GM12878 (cell line): ENCODE measurements around the gene RAD51B. TPM values are rescaled to one million over a fixed set of nuclear protein-coding genes. Genes with fewer than 3 reads are reported as not detected.

Experiments
- ATAC-seq: fragments of 200-7000 bp; cut with Tn5 transposase; 3 replicates; pipeline ENCODE4 v1.9.1; 2020; ENCODE audit warnings: mild to moderate bottlenecking, moderate library complexity
- BruUV-seq: library from RNA; stranded (reverse); fragments of 400-500 nt; replicated peaks from 2 replicates; lab custom pipeline; 2021; lab: Mats Ljungman, UMichigan
- CTCF ChIA-PET: fragments of 300-600 bp; sonication (Branson Sonifier 250); formaldehyde crosslinking; extraction: SDS; loops from one replicate; lab custom pipeline; 2021; ENCODE audit warnings: inconsistent platforms; lab: Yijun Ruan, JAX
- POLR2A ChIA-PET: fragments of 350-600 bp; formaldehyde crosslinking; extraction: SDS; loops from one replicate; lab custom pipeline; 2021; ENCODE audit warnings: inconsistent platforms; lab: Charles Lee
- RAD21 ChIA-PET: fragments of 300-600 bp; sonication (Branson Sonifier 250); formaldehyde crosslinking; loops from one replicate; lab custom pipeline; 2023; ENCODE audit warnings: antibody characterized with exemption; ENCODE audit not compliant: unreplicated experiment; lab: Charles Lee
- SMC1A ChIA-PET: fragments of 300-600 bp; sonication (Branson Sonifier 250); formaldehyde crosslinking; loops from one replicate; lab custom pipeline; 2023; ENCODE audit not compliant: unreplicated experiment, uncharacterized antibody; lab: Charles Lee
- DNase-seq: peaks from one replicate; pipeline ENCODE4 v3.0.0-alpha.2; 2011; ENCODE audit warnings: low read depth, low spot score
- FAIRE-seq: peaks from 3 replicates; lab custom pipeline; 2011; peaks lifted over from hg19 to GRCh38; lab: Jason Lieb, UNC
- H2AFZ ChIP-seq: 2 replicates; pipeline ENCODE4 v1.6.0; 2011; ENCODE audit warnings: low read depth, low read length, control low read depth; ENCODE audit not compliant: control insufficient read depth
- H3K27ac ChIP-seq: 2 replicates; pipeline ENCODE4 v1.5.1; 2011; ENCODE audit warnings: control low read depth; ENCODE audit not compliant: control insufficient read depth, insufficient read depth
- H3K27me3 ChIP-seq, 2 experiments: replicated peaks in 1 of 2; 2 replicates each; pipeline versions ENCODE4 v1.6.0 to v1.6.1; 2011; ENCODE audit warnings: low read length in 1 of 2; ENCODE audit not compliant: control insufficient read depth in 2 of 2, insufficient read depth in 2 of 2
- H3K36me3 ChIP-seq, 2 experiments: 2 replicates each; pipeline ENCODE4 v1.5.1; 2011; ENCODE audit warnings: low read length in 1 of 2; ENCODE audit not compliant: control insufficient read depth in 2 of 2, insufficient read depth in 2 of 2
- H3K4me1 ChIP-seq: 2 replicates; pipeline ENCODE4 v1.6.1; 2011; ENCODE audit warnings: mild to moderate bottlenecking, low read length, moderate library complexity, mixed read lengths; ENCODE audit not compliant: control insufficient read depth, insufficient read depth
- H3K4me2 ChIP-seq: 2 replicates; pipeline ENCODE4 v1.6.0; 2011; ENCODE audit warnings: control low read depth; ENCODE audit not compliant: control insufficient read depth, insufficient read depth
- H3K4me3 ChIP-seq: fragments of 200-600 bp; sonication (generic); 2 replicates; pipeline ENCODE4 v1.5.1; 2016
- H3K79me2 ChIP-seq: 2 replicates; pipeline ENCODE4 v1.6.0; 2011; ENCODE audit warnings: low read length; ENCODE audit not compliant: control insufficient read depth, insufficient read depth
- H3K9ac ChIP-seq: 2 replicates; pipeline ENCODE4 v1.8.0; 2011; ENCODE audit warnings: low read length, control low read depth, mixed read lengths; ENCODE audit not compliant: control insufficient read depth, insufficient read depth
- H3K9me3 ChIP-seq: replicated peaks from 3 replicates; pipeline ENCODE4 v1.5.1; 2011; ENCODE audit warnings: mild to moderate bottlenecking, low read length; ENCODE audit not compliant: control insufficient read depth, insufficient read depth
- H4K20me1 ChIP-seq: 2 replicates; pipeline ENCODE4 v1.6.0; 2011; ENCODE audit not compliant: control insufficient read depth, insufficient read depth
- CHD4 ChIP-seq: fragments of 200-600 bp; sonication (generic); IDR thresholded peaks from 2 replicates; pipeline ENCODE4 v1.6.1; 2016; ENCODE audit warnings: mild to moderate bottlenecking
- HDAC2 ChIP-seq: fragments of 200-600 bp; sonication (generic); IDR thresholded peaks from 2 replicates; pipeline ENCODE4 v1.6.1; 2017
- JUND ChIP-seq: IDR thresholded peaks from 2 replicates; pipeline ENCODE4 v1.6.1; 2012; ENCODE audit warnings: low read depth, mild to moderate bottlenecking, low read length, improper control_type of control experiment, moderate library complexity
- NBN ChIP-seq: fragments of 450-650 bp; IDR thresholded peaks from 2 replicates; pipeline ENCODE4 v1.6.1; 2016
- RFX5 ChIP-seq: IDR thresholded peaks from 2 replicates; pipeline ENCODE4 v1.6.1; 2011; ENCODE audit warnings: low read depth, low read length, improper control_type of control experiment
- SIX5 ChIP-seq: IDR thresholded peaks from 2 replicates; pipeline ENCODE4 v1.6.1; 2011; ENCODE audit warnings: mild to moderate bottlenecking, low read depth, low read length, moderate library complexity; ENCODE audit not compliant: severe bottlenecking
- SREBF1 ChIP-seq: IDR thresholded peaks from 2 replicates; pipeline ENCODE4 v1.6.1; 2012; ENCODE audit warnings: mild to moderate bottlenecking, low read length
- SUZ12 ChIP-seq: fragments of 200-600 bp; sonication (generic); IDR thresholded peaks from one replicate; pipeline ENCODE4 v1.6.1; 2018; ENCODE audit warnings: antibody characterized with exemption, mild to moderate bottlenecking; ENCODE audit not compliant: unreplicated experiment
- TCF12 ChIP-seq: IDR thresholded peaks from 2 replicates; pipeline ENCODE4 v1.6.1; 2011; ENCODE audit warnings: low read depth, mild to moderate bottlenecking, low read length
- ZZZ3 ChIP-seq: IDR thresholded peaks from 2 replicates; pipeline ENCODE4 v1.6.1; 2011; ENCODE audit warnings: low read depth; ENCODE audit not compliant: control insufficient read depth, insufficient read length
- WGBS: methylation state at CpG from one replicate; pipeline ENCODE4 v1.1.6; 2016; ENCODE audit warnings: low lambda C conversion rate; ENCODE audit not compliant: insufficient replicate concordance, insufficient coverage; ENCODE audit errors: missing lambda C conversion rate; 5-methylcytosine and 5-hydroxymethylcytosine counted together
- in situ Hi-C: fragments of 300-500 bp; cut with MboI; formaldehyde crosslinking; loops from 9 replicates; pipeline ENCODE4 v1.14.3; 2018; ENCODE audit warnings: mixed read lengths
- intact Hi-C: fragments of 100-400 bp; cut with micrococcal nuclease; formaldehyde crosslinking; loops from one replicate; pipeline ENCODE4 v1.14.2; 2022; ENCODE audit not compliant: unreplicated experiment
- polyA plus RNA-seq, 11 experiments: library from polyadenylated mRNA; depleted of rRNA in 4 of 11; unstranded in 6 of 11; stranded (reverse) in 5 of 11; fragments of >200 nt; fragmentation: Nextera tagmentation in 4 of 11; fragmentation: Illumina TruSeq in 1 of 11; extraction: Ambion mirVana in 4 of 11; extraction: Trizol in 1 of 11; gene quantifications; 1 replicate in 1 of 11; 2 replicates in 10 of 11; pipeline versions ENCODE4 v1.2.1 to v1.2.3, GENCODE V29; 2011 to 2016; ENCODE audit warnings: inconsistent platforms in 2 of 11, missing spikeins in 2 of 11, low read depth in 1 of 11
- total RNA-seq, 4 experiments: library from RNA; depleted of rRNA in 3 of 4; stranded (reverse); fragments of >200 nt in 3 of 4; fragmentation: Illumina TruSeq in 1 of 4; extraction: Trizol in 1 of 4; gene quantifications; 2 replicates each; pipeline versions ENCODE4 v1.2.1 to v1.2.3, GENCODE V29; 2013 to 2021
- TF ChIP-seq, protein P1 (sequence below): IDR thresholded peaks from 2 replicates; pipeline ENCODE4 v1.6.1; 2012; ENCODE audit warnings: low read depth, low read length, improper control_type of control experiment
- TF ChIP-seq, protein P2 (sequence below): fragments of 450-650 bp; IDR thresholded peaks from 2 replicates; pipeline ENCODE4 v1.6.1; 2016; ENCODE audit warnings: mild to moderate bottlenecking, moderate library complexity, borderline replicate concordance
- TF ChIP-seq, protein P3 (sequence below): fragments of 450-650 bp; IDR thresholded peaks from 2 replicates; pipeline ENCODE4 v1.6.1; 2017; ENCODE audit warnings: low read depth, mild to moderate bottlenecking, moderate library complexity

The RAD51B gene
- total and polyA plus RNA-seq, 10 of the 15 experiments (the other 5 are each of a cell fraction or from before 2014, with no cell fraction given) = 9.8 to 26.8 (median 21.3) TPM

DNA sequence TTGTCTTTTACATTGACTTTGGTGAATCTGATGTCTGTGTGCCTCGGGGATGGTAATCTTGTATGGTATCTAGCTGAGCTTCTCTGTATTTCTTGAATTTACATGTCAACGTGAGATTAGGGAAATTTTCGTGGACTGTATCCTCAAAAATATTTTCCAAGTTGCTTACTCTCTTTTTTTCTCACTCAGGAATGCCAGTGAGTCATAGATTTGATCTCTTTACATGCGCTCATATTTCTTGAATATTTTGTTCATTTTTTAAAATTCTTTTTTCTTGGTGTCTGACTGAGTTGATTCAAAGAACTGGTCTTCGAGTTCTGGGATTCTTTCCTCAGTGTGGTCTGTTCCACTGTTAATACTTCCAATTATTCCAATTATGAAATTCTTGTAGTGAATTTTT lies 207.7 kb downstream of the RAD51B start:
- BruUV-seq = no TSS peak

DNA sequence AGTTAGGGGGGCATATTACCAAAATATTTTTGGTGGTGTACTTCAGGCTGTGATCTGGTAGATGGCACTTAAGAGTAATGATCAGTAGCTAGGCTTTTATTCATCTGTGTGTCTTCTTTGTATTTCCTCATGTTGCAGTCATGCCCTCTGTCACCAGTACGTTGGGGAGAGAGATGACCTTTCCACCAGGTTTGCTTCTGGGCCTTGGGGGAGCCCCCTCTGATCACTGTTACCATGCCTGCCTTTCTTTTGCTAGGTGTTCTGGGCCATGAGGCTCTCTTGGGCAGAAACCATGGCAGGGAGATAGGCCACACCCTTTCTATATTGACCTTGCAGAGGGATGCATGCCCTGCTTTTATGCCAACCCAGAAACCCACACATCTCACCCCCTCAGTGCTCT lies 208.5 kb downstream of the RAD51B start:
- 28% methylated on average over 1 of the region's 1 CpG for WGBS

More for the DNA sequence above, 207.7 kb downstream of the RAD51B start:
- H4K20me1 ChIP-seq = no peaks in the 10 kb centered on the region
- CTCF ChIA-PET = interaction anchor here (0.7 to 1.0 kb wide), 3 partner anchors 10 to 931 kb away, joined by 3 read pairs; no protein-coding TSS in a partner anchor
- no peak overlapping the region for H2AFZ ChIP-seq
- intact Hi-C loops (no loop called here), in situ Hi-C loops (no loop called here)
- no peaks in the 10 kb centered on the region; a peak in 1 of 4 replicates for H3K36me3 ChIP-seq
- RAD21 ChIA-PET = interaction anchor here (1.8 kb wide), 1 partner anchor 13 kb away, joined by 3 read pairs; no protein-coding TSS in a partner anchor
- H3K4me3 ChIP-seq = no peak overlapping the region
- H3K79me2 ChIP-seq = no peaks in the 10 kb centered on the region
- H3K27ac ChIP-seq = no peak overlapping the region
- POLR2A ChIA-PET = interaction anchor here (1.0 kb wide), 1 partner anchor 9 kb away, joined by 3 read pairs; no protein-coding TSS in a partner anchor
- DNase-seq (no peak), ATAC-seq (no peak), FAIRE-seq (no peak)
- no peaks in the 10 kb centered on the region for H3K27me3 ChIP-seq
- no peak overlapping the region for H3K4me2 ChIP-seq
- H3K4me1 ChIP-seq = no peaks in the 10 kb centered on the region
- WGBS = 77% methylated on average over 5 of the region's 5 CpGs
- peaks cover 9% of the 10 kb centered on the region for H3K9me3 ChIP-seq
- H3K9ac ChIP-seq = no peak overlapping the region
- no peak for TF ChIP-seq RFX5
- no peak for TF ChIP-seq HDAC2
- TF ChIP-seq, protein P1, sequence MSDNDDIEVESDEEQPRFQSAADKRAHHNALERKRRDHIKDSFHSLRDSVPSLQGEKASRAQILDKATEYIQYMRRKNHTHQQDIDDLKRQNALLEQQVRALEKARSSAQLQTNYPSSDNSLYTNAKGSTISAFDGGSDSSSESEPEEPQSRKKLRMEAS = no peak
- TF ChIP-seq SIX5 = no peak
- SMC1A ChIA-PET = interaction anchor here (1.0 to 2.3 kb wide), 4 partner anchors 11 to 17 kb away, joined by 3 to 7 read pairs (median 5); no protein-coding TSS in a partner anchor

More for the DNA sequence above, 208.5 kb downstream of the RAD51B start:
- no peaks in the 10 kb centered on the region for H3K79me2 ChIP-seq
- CTCF ChIA-PET = no interaction called here
- H3K4me3 ChIP-seq = no peak overlapping the region
- no peaks in the 10 kb centered on the region; a peak in 1 of 4 replicates for H3K36me3 ChIP-seq
- no peaks in the 10 kb centered on the region for H4K20me1 ChIP-seq
- H3K9me3 ChIP-seq = peaks cover 9% of the 10 kb centered on the region
- DNase-seq = no peak
- RAD21 ChIA-PET = no interaction called here
- H3K27ac ChIP-seq = no peak overlapping the region
- no TSS peak for BruUV-seq
- POLR2A ChIA-PET = interaction anchor here (0.6 to 1.0 kb wide), 2 partner anchors 8 to 210 kb away, joined by 3 to 4 read pairs; no protein-coding TSS in a partner anchor
- H3K9ac ChIP-seq = no peak overlapping the region
- ATAC-seq = no peak
- intact Hi-C loops (no loop called here), in situ Hi-C loops (no loop called here)
- TF ChIP-seq, protein P2, sequence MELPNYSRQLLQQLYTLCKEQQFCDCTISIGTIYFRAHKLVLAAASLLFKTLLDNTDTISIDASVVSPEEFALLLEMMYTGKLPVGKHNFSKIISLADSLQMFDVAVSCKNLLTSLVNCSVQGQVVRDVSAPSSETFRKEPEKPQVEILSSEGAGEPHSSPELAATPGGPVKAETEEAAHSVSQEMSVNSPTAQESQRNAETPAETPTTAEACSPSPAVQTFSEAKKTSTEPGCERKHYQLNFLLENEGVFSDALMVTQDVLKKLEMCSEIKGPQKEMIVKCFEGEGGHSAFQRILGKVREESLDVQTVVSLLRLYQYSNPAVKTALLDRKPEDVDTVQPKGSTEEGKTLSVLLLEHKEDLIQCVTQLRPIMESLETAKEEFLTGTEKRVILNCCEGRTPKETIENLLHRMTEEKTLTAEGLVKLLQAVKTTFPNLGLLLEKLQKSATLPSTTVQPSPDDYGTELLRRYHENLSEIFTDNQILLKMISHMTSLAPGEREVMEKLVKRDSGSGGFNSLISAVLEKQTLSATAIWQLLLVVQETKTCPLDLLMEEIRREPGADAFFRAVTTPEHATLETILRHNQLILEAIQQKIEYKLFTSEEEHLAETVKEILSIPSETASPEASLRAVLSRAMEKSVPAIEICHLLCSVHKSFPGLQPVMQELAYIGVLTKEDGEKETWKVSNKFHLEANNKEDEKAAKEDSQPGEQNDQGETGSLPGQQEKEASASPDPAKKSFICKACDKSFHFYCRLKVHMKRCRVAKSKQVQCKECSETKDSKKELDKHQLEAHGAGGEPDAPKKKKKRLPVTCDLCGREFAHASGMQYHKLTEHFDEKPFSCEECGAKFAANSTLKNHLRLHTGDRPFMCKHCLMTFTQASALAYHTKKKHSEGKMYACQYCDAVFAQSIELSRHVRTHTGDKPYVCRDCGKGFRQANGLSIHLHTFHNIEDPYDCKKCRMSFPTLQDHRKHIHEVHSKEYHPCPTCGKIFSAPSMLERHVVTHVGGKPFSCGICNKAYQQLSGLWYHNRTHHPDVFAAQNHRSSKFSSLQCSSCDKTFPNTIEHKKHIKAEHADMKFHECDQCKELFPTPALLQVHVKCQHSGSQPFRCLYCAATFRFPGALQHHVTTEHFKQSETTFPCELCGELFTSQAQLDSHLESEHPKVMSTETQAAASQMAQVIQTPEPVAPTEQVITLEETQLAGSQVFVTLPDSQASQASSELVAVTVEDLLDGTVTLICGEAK = no peak
- TF ChIP-seq NBN = no peak
- no peak for TF ChIP-seq ZZZ3
- TF ChIP-seq SUZ12 = no peak
- TF ChIP-seq, protein P3, sequence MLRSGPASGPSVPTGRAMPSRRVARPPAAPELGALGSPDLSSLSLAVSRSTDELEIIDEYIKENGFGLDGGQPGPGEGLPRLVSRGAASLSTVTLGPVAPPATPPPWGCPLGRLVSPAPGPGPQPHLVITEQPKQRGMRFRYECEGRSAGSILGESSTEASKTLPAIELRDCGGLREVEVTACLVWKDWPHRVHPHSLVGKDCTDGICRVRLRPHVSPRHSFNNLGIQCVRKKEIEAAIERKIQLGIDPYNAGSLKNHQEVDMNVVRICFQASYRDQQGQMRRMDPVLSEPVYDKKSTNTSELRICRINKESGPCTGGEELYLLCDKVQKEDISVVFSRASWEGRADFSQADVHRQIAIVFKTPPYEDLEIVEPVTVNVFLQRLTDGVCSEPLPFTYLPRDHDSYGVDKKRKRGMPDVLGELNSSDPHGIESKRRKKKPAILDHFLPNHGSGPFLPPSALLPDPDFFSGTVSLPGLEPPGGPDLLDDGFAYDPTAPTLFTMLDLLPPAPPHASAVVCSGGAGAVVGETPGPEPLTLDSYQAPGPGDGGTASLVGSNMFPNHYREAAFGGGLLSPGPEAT = no peak
- no peak for TF ChIP-seq CHD4
- no peak for TF ChIP-seq TCF12
- TF ChIP-seq SREBF1 = no peak
- TF ChIP-seq JUND = no peak
- SMC1A ChIA-PET = interaction anchor here (1.0 to 2.3 kb wide), 2 partner anchors 10 to 12 kb away, joined by 4 to 6 read pairs; no protein-coding TSS in a partner anchor
- H2AFZ ChIP-seq = no peak overlapping the region
- H3K27me3 ChIP-seq = no peaks in the 10 kb centered on the region
- H3K4me2 ChIP-seq = no peak overlapping the region
- H3K4me1 ChIP-seq = no peaks in the 10 kb centered on the region
- no peak for FAIRE-seq
